Activated CD8-positive, alpha-beta memory T cell treated with anti-CD3 and anti-CD28 coated beads for 48 hours (primary cell): ENCODE results near the gene GPS1.

ENCODE experiments used
- DNase-seq, 3 experiments: peaks; one replicate each; pipeline ENCODE4 v3.0.0-alpha.2; 2020; ENCODE audit warnings: low read depth in 2 of 3, low spot score in 2 of 3

The GPS1 gene

GRCh38 chr17:82087961-82088837, 36.5 kb downstream of the GPS1 start:
- DNase-seq: no peak

- no peak for DNase-seq
These were observed 37.4 kb downstream of the GPS1 start for GRCh38 chr17:82088838-82089722.

GRCh38 chr17:82089723-82090548, 38.2 kb downstream of the GPS1 start:
- no peak for DNase-seq

- DNase-seq: no peak
These were observed 39.0 kb downstream of the GPS1 start for GRCh38 chr17:82090549-82091263.

GRCh38 chr17:82091264-82092066, 39.8 kb downstream of the GPS1 start:
- no peak for DNase-seq

GRCh38 chr17:82092094-82092586, 40.4 kb downstream of the GPS1 start:
- no peak for DNase-seq

GRCh38 chr17:82092628-82092994, 40.9 kb downstream of the GPS1 start:
- DNase-seq: no peak

- no peak for DNase-seq
These were observed 41.5 kb downstream of the GPS1 start for GRCh38 chr17:82092995-82093751.

GRCh38 chr17:82094931-82095776, 43.5 kb downstream of the GPS1 start:
- DNase-seq: no peak

GRCh38 chr17:82095777-82096708, 44.3 kb downstream of the GPS1 start:
- DNase-seq: no peak

- no peak for DNase-seq
These were observed 45.0 kb downstream of the GPS1 start for GRCh38 chr17:82096709-82097183.

- no peak for DNase-seq
These were observed 45.7 kb downstream of the GPS1 start for GRCh38 chr17:82097184-82097918.

GRCh38 chr17:82097919-82098168, 46.1 kb downstream of the GPS1 start:
- DNase-seq: peak in 1 of 3 experiments; percentile 41

GRCh38 chr17:82098169-82098938, 46.7 kb downstream of the GPS1 start, which contains the start of gene FASN:
FASN (minus strand) TSS chr17:82098236; CDS start chr17:82096445, 1,791 bp downstream.
- DNase-seq: peak; percentile 86 to 93 (median 91)
